ENCODE results near the gene ZRANB1.

ZRANB1 gene

GRCh38 chr10:125014836-125015355 lies 73.0 kb downstream of the ZRANB1 start:
- no peak overlapping the region for H3K4me3 ChIP-seq (ENCODE audit: low read depth, low read length)
- no peak for TF ChIP-seq CTCF (IDR thresholded peaks at IDR 0.05; ENCODE audit: borderline replicate concordance, insufficient read depth, low read depth, low read length)

- no peak overlapping the region for H3K4me3 ChIP-seq (ENCODE audit: low read depth, low read length)
- no peak for TF ChIP-seq CTCF (IDR thresholded peaks at IDR 0.05; ENCODE audit: borderline replicate concordance, insufficient read depth, low read depth, low read length)
Measured at GRCh38 chr10:125015356-125015944, 73.5 kb downstream of the ZRANB1 start.

DNA sequence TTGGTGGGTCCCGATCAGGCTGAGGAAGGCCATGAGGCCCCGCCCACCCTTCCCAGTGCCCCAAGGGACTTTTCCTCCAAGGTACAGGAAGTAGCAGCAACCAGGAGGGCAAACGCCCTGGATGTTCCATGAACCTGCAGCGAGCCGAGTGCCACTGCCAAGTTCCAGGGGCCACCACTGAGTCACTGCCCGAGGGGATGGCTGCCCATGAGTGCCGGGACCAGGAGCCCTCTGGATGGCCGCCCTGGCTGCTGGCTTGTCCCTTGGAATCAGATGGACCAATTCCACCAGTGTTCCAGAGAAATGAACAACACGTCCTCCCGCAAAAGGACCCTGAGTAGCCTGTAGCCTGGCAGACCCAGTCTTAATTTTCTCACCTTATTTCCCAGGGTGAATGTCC lies 74.2 kb downstream of the ZRANB1 start:
- TF ChIP-seq CTCF (IDR thresholded peaks at IDR 0.05; ENCODE audit: borderline replicate concordance, insufficient read depth, low read depth, low read length), result no peak
- H3K4me3 ChIP-seq (ENCODE audit: low read depth, low read length), result no peak overlapping the region

DNA sequence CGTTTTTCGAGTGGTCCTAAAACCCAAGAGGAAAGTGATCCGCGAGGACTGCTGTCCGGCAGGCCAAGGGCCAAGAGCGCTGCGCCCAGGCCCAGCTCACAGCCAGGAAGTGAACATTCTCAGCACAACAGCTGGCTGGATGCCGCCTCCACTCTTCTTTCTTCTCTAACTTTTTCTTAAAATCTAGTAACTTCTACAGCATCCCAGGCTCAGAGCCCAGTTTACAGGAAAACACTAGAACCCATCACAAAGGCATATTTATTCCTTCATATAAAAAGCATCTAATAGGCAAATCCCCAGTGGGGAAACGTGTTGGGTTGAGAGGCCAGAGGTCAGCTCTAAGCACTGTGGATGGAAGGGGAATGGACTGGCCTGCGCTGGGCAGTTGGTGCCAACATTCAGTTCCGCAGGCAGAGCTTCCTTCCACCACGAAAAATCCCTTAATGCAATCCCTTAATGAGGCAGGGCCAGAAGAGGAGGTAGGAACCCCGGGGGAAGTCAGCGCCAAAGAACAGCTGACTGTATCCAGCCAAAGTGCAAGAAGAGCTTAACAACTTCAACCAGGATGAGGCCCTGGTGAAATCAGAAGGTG lies 74.8 kb downstream of the ZRANB1 start:
- TF ChIP-seq CTCF (IDR thresholded peaks at IDR 0.05; ENCODE audit: borderline replicate concordance, insufficient read depth, low read depth, low read length), result no peak
- no peak overlapping the region for H3K4me3 ChIP-seq (ENCODE audit: low read depth, low read length)

GRCh38 chr10:125017547-125018298 lies 75.8 kb downstream of the ZRANB1 start:
- TF ChIP-seq CTCF (IDR thresholded peaks at IDR 0.05; ENCODE audit: borderline replicate concordance, insufficient read depth, low read depth, low read length), result no peak
- H3K4me3 ChIP-seq (ENCODE audit: low read depth, low read length), result no peak overlapping the region

- no peak overlapping the region for H3K4me3 ChIP-seq (ENCODE audit: low read depth, low read length)
- no peak for TF ChIP-seq CTCF (IDR thresholded peaks at IDR 0.05; ENCODE audit: borderline replicate concordance, insufficient read depth, low read depth, low read length)
Measured at GRCh38 chr10:125018576-125019143, 76.7 kb downstream of the ZRANB1 start.
